Skeletal muscle satellite cell (primary cell): ENCODE measurements around the gene SCN2B. TPM values are rescaled to one million over a fixed set of nuclear protein-coding genes. Genes with fewer than 3 reads are reported as not detected.

ENCODE experiments used
- H3K27me3 ChIP-seq: 2 replicates; pipeline ENCODE4 v1.7.0; 2013; ENCODE audit warnings: low read length; ENCODE audit not compliant: control insufficient read depth, insufficient read depth
- H3K36me3 ChIP-seq: 2 replicates; pipeline ENCODE4 v1.7.0; 2013; ENCODE audit warnings: mild to moderate bottlenecking, control low read depth, low read length; ENCODE audit not compliant: insufficient read depth
- H3K4me1 ChIP-seq: 2 replicates; pipeline ENCODE4 v1.7.0; 2013; ENCODE audit warnings: low read length; ENCODE audit not compliant: control insufficient read depth, insufficient read depth
- H3K4me2 ChIP-seq: 2 replicates; pipeline ENCODE4 v1.7.0; 2013; ENCODE audit warnings: mild to moderate bottlenecking, low read length
- H3K4me3 ChIP-seq: 2 replicates; pipeline ENCODE4 v1.7.0; 2013; ENCODE audit warnings: low read length
- H3K9ac ChIP-seq: 2 replicates; pipeline ENCODE4 v1.7.0; 2013; ENCODE audit warnings: mild to moderate bottlenecking, low read depth, low read length, moderate library complexity
- H3K9me3 ChIP-seq: replicated peaks from 2 replicates; pipeline ENCODE4 v1.7.0; 2013; ENCODE audit warnings: mild to moderate bottlenecking, control low read depth, low read length
- small RNA-seq: library from RNA; depleted of rRNA; stranded (forward); fragments of <200 nt; gene quantifications from one replicate; pipeline ENCODE3, GENCODE V24; 2012

The SCN2B gene

DNA sequence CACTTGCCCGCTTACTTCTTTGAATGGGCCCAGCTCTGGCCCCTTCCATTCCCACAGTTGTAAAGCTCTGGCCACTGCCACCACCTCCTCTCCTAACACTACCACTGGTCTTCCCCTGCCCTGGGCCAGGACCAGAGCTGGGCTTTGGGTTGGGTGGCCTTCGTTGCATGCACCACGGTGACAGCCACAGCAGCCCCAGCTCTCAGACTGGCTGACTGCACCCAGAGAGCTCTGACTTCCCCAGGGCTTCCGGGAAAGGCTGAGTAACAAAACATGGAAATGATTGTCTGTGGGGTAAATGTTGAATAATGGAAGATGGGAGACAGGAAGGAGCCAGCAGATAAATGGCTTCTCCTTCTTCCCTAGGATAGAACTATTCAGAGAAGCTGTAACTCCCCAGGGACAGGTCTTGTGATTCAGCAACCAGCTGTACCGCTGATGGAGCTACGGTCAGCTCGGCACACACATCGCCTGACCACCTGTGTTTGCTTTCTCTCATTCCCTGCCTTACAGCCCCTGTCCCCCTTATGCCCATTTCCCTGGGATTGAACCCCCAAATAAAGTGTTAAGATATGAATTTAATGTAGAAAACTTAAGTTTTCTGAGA, 51.4 kb downstream of the SCN2B start:
- Histone ChIP-seq H3K36me3 (no peaks in the 10 kb centered on the region), H3K4me3 (no peak overlapping the region), H3K4me2 (no peak overlapping the region), H3K27me3 (peaks cover 16% of the 10 kb centered on the region), H3K4me1 (no peaks in the 10 kb centered on the region), H3K9me3 (no peaks in the 10 kb centered on the region), H3K9ac (no peak overlapping the region)

DNA sequence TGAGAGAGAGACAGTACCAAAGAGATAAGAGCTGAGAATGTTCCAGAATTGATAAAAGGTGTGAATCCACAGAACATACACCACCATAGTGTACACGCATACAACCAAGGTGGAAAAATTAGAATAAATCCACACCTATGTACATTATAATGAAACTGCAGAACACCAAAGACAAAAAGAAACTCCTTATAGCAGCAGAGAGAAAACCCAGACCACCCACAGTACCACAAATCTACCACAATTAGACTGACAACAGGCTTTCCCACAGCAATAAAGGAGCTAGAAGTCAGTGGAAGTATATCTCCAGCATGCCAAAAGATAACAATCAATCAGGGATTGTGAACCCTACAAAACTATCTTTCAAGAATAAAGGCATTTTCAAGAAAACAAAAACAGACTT, 55.6 kb downstream of the SCN2B start:
- H3K4me2 ChIP-seq = no peak overlapping the region
- no peak overlapping the region for H3K9ac ChIP-seq
- no peaks in the 10 kb centered on the region for H3K36me3 ChIP-seq
- no peaks in the 10 kb centered on the region for H3K9me3 ChIP-seq
- no peaks in the 10 kb centered on the region for H3K4me1 ChIP-seq
- no peak overlapping the region for H3K4me3 ChIP-seq
- H3K27me3 ChIP-seq = peaks cover 14% of the 10 kb centered on the region

DNA sequence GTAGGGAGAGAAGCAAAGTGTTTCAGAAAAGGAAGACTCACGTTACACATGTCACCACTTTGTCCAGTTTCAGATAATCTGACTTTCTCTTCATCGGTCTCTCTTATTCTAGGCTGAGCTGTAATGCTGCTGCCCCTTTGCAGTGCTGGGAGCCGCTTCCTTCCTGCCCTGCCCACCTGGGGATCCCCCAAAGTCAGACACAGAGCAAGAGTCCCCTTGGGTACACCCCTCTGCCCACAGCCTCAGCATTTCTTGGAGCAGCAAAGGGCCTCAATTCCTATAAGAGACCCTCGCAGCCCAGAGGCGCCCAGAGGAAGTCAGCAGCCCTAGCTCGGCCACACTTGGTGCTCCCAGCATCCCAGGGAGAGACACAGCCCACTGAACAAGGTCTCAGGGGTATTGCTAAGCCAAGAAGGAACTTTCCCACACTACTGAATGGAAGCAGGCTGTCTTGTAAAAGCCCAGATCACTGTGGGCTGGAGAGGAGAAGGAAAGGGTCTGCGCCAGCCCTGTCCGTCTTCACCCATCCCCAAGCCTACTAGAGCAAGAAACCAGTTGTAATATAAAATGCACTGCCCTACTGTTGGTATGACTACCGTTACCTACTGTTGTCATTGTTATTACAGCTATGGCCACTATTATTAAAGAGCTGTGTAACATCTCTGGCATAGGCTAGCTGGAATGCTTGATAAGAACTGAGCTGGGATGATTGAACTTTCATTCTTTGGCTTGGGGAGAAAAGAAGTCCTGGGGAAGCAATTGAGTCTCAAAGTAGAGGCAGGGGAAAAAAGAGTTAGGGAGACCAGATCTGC, 58.4 kb downstream of the SCN2B start:
- H3K4me2 ChIP-seq = no peak overlapping the region
- no peak overlapping the region for H3K4me3 ChIP-seq
- H3K9ac ChIP-seq = no peak overlapping the region
- peaks cover 14% of the 10 kb centered on the region for H3K27me3 ChIP-seq
- H3K9me3 ChIP-seq = no peaks in the 10 kb centered on the region
- H3K36me3 ChIP-seq = no peaks in the 10 kb centered on the region
- H3K4me1 ChIP-seq = no peaks in the 10 kb centered on the region

DNA sequence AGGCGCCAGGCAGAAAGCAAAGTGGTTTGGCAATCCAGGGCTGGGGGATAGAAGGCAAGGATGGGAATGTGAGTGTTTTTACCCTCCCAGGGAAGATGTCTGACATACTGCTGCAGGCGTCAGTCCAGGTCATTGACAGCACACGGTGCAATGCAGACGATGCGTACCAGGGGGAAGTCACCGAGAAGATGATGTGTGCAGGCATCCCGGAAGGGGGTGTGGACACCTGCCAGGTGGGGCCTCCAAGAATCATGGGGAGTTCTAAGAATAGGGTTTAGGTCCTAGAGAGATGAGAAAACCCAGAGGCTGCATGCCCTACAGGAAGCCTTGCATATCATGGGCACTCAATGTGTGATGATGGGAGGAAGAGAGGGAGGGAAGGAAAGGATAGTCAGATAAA, 61.4 kb downstream of the SCN2B start:
- Histone ChIP-seq H3K4me2 (no peak overlapping the region), H3K9me3 (no peaks in the 10 kb centered on the region), H3K4me1 (no peaks in the 10 kb centered on the region), H3K4me3 (no peak overlapping the region), H3K27me3 (peaks cover 13% of the 10 kb centered on the region), H3K9ac (no peak overlapping the region), H3K36me3 (no peaks in the 10 kb centered on the region)

DNA sequence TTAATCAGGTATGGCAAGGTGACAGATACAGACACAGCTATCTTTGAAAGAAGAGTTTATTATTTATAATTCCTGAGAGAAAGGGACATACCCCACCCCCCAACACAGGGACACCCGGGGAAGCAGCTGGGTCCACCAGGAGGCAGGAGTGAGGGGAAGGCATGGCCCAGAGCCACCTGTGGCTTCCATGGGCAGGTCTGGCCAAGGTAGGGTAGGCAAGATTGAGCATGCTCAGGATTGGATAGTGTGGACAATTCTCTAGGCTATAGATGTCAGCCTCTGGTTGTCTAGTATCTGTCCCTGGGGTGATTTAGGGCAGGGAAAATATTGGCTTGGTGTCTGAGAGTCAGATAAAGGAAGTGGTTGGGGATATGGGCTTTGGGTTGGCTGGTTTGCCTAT, 62.2 kb downstream of the SCN2B start:
- Histone ChIP-seq H3K4me2 (no peak overlapping the region), H3K9me3 (no peaks in the 10 kb centered on the region), H3K4me1 (no peaks in the 10 kb centered on the region), H3K9ac (no peak overlapping the region), H3K27me3 (peaks cover 6% of the 10 kb centered on the region), H3K4me3 (no peak overlapping the region), H3K36me3 (no peaks in the 10 kb centered on the region)

DNA sequence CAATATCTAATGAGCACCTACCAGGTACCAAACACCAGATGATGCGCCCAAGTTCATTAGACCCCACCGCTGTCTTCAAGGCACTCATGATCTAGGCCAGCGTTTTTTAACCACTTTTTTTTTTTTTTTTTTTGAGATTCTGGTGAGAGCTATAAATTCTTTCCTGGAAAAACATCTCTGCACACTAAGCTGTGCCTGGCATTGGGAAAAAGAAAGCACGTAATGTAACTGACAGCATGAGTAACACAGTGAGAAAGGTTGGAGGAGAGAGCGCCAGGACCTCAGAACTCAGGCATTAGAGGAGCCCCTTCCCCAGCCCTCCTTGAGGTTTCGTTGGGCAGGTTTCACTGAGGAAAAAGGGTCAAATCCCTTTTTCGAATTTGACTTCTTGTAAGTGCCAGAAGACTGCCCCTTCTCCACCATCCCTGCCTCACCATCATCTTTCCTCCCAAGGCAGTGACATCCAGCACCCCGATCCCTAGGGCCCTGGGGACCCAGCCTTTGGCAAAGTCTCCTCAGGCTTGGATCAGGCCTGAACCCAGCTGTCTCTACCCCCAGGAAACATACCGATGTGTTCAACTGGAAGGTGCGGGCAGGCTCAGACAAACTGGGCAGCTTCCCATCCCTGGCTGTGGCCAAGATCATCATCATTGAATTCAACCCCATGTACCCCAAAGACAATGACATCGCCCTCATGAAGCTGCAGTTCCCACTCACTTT, 63.6 kb downstream of the SCN2B start:
- H3K9me3 ChIP-seq = no peaks in the 10 kb centered on the region
- peaks cover 1% of the 10 kb centered on the region for H3K27me3 ChIP-seq
- no peaks in the 10 kb centered on the region for H3K4me1 ChIP-seq
- no peak overlapping the region for H3K4me3 ChIP-seq
- no peak overlapping the region for H3K9ac ChIP-seq
- no peak overlapping the region for H3K4me2 ChIP-seq
- no peaks in the 10 kb centered on the region for H3K36me3 ChIP-seq

Small RNA genes lying within 50 kb of the gene (small RNA-seq; reads per million reads assigned to genes)
- gene HSPE1P18 = not detected
